NCI-H128 (cell line): ENCODE results near the gene PKNOX1.
"Not testable (repeated sequence)": the region's sequence is repeated elsewhere in the genome, so short reads cannot be mapped to it uniquely, and the experiment has no call there.

ENCODE experiments used
- DNase-seq: peaks from one replicate; lab custom pipeline; 2025; ENCODE audit not compliant: unreplicated experiment; lab: John Stamatoyannopoulos, UW

The PKNOX1 gene

GRCh38 chr21:43016728-43017127 lies 42.4 kb downstream of the PKNOX1 start:
- no peak for DNase-seq

DNA sequence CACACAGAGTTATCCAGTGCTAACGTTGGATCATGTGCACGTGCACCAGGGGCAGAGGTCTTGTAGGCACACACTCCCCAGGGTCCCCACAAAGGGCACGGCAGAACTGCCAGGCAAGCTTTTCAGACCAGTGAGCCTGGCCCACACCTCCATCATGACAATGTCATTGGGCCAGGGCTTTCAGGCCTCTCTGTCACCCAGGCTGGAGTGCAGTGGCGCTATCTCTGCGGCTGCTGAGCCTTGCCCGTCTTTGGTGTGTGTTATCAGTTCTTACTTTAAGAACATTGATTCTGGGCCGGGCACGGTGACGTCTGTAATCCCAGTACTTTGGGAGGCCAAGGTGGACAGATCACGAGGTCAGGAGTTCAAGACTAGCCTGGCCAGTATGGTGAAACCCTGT lies 44.2 kb downstream of the PKNOX1 start:
- DNase-seq, result no peak

- no peak for DNase-seq
These were observed 45.8 kb downstream of the PKNOX1 start for GRCh38 chr21:43020177-43020576.

GRCh38 chr21:43020771-43021170 lies 46.4 kb downstream of the PKNOX1 start:
- DNase-seq, result no peak

GRCh38 chr21:43021191-43021590 lies 46.8 kb downstream of the PKNOX1 start:
- no peak for DNase-seq

DNA sequence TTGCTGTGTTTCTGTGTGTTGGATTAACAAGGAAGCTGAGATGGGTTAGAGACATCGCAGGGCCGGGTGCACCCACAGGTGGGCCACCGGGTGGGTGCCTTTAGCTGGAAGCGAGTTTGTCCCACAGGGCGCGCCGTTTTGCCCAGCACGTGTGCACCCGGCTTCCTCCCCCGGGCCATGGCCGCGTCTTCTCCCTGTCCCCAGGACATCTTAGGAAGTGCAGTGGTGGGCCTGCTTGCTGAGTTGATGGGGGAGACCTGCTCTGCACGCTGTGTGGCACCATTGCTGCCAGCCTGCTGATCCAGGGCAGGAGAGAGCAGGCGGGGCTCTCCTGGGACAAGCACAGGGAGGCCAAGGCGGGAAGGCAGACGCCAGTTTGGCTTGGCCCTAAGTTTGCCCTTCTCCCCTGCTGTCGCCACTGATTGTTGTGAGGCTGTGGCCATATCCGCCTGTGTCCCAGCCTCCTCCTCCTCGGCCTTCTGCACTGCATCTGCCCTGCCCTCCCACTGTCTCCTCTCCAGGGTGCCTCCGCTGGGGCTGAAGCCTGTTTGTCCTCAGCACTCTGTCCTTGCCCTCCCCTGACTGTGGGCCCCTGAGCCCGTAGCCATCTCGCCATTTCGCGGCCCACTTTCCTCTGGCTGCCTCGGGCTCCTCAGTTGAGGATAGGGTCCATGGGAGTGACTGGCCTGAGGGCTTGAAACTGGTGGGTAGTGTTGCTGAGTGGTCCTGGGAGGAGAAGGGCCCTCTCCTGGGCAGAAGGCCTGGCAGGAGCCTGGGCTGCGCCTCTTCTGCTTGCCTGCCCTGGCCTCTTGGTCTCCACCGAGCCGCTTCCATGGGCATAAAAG lies 47.6 kb downstream of the PKNOX1 start:
- DNase-seq, result no peak

DNA sequence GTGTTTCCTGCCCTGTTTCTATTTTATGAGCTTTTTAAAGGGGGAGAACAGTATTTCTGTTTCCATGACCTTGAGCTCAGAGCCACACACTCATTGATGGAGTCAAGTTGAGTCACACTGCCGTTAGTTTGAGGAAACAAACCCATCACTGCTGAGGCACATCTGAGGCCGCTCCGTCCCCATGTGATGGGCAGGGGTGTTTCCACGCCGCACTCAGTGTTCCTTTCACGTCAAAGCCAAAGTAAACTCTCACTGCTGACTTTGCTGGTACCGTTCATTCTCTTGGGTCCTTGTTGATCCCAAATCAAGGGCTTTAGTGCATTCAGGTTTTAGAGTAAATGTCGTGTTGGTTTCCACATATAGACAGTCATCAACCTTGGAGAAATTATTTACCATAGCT lies 48.8 kb downstream of the PKNOX1 start:
- no peak for DNase-seq

DNA sequence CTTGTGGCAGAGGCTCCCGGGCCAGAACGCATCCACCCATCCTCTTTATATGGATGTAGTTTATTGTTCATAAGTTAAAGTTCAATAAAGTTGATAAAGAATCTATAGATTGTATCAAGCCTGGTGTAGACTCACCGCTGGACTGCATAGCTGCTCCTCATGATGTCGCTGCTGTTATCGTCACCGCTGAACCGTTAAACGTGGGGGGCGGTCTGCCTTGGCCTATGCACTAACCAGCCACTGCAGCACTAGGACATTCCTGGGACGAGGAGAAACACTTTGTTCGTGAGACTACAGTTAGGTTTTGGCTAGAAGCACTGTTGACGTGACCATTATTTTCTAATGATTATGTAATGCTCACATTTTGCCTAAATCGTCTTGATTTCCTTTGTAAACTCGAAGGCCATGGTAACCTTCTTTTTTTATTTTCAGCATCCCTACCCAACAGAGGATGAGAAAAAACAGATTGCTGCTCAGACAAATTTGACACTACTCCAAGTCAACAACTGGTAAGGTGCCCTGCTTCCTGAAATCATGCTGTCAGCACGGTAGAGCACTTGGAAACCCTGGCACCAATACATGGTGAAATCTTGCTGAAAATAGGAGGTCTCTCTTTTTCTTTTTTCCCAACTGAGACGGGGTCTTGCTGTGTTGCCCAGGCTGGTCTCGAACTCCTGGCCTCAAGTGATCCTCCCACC lies 50.2 kb downstream of the PKNOX1 start:
- DNase-seq, result no peak

DNA sequence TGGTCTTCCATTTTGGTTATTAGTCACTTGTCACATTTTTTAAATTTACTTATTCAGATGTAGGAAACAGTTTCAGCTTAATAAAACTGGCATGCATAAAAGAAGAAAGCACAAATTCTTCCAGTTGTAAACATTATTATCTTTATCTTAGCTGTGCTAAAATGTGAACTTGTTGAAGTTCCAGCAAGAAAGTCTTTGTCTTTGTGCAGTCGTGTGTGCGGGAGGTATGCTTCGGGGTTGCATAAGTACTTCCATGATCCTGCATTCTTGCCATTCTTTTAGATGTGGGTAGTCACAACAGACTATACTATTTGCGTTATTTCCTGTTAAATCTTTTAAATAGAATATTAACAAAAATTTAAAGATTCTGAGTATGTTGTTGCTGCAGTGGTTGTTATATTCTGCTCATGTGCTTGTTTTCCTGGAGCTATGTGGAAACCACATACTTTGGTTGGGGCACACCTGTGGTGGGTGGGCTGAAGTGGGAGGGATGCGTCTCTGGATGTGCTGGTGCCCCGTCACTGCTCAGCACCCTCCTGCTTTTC lies 51.3 kb downstream of the PKNOX1 start:
- DNase-seq, result no peak

- DNase-seq, result no peak
These were observed 53.7 kb downstream of the PKNOX1 start for GRCh38 chr21:43027846-43028731.

- DNase-seq, result no peak
These were observed 55.4 kb downstream of the PKNOX1 start for GRCh38 chr21:43029785-43030184.

- no peak for DNase-seq
These were observed 56.8 kb downstream of the PKNOX1 start for GRCh38 chr21:43031121-43031619.

GRCh38 chr21:43034101-43034500 lies 59.7 kb downstream of the PKNOX1 start:
- DNase-seq, result no peak

DNA sequence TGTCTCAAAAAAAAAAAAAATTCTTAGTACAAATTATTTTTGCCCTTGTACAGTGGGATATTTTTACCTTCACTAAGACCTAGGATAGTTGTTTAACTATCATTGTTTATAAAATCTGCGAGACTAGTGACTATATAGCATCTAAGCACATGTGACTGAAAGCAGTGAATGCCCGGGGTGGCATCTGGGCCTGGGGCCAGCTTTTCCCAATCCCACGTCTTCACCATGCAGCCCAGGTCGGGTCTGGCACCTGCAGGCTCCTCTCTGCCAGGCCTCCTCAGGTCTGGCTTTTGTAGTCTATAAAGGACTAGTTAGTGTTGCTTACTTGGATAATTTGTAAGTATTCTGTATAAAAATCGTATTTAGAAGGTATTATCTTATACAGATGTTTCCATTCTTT lies 60.5 kb downstream of the PKNOX1 start:
- DNase-seq, result no peak

- not testable (repeated sequence) for DNase-seq
These were observed 62.5 kb downstream of the PKNOX1 start for GRCh38 chr21:43036889-43037288.

- not testable (repeated sequence) for DNase-seq
These were observed 63.7 kb downstream of the PKNOX1 start for GRCh38 chr21:43037918-43038658.

DNA sequence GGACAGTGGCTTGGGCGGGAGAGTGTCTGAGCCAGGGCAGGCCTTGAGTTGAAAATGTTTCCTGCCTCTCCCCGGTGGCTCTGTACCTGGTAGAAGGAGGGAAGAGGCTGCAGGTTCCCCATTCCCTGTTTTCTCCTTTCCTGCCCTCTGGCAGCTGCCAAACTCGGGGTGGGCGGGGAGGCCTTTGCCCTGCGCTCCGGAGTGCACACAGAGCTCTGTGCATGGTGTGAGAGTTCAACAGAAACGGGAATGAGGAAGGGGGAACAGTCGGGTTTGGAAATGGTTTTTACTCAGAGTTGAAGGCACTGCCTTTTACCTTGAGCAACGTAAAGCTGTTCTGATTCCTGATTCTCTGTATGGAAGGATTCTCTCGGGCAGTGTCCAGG lies 64.3 kb downstream of the PKNOX1 start:
- not testable (repeated sequence) for DNase-seq

- not testable (repeated sequence) for DNase-seq
These were observed 67.8 kb downstream of the PKNOX1 start for GRCh38 chr21:43042169-43042568.

DNA sequence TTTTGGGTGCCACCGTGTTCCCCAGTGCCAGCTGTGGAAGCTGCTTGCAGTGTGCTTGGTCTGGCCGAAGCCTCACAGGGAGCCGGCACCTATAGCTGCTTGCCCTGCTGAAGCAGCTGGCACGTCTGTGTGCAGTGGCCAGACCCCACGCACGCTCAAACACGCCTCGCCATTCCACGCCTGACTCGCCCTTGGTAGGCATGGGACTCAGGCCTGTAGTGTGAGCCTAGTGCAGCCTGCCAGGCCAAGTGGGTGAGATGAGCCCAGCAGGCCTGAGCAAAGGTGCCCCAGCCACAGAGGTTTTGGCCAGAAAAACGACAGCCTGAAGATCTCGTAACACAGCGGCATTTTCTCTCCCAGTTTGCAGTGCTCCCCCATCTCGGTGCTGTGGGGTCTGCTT lies 68.9 kb downstream of the PKNOX1 start:
- DNase-seq, result not testable (repeated sequence)

GRCh38 chr21:43044547-43044946 lies 70.2 kb downstream of the PKNOX1 start:
- not testable (repeated sequence) for DNase-seq
